Activated naive CD4-positive, alpha-beta T cell treated with anti-CD3 and anti-CD28 coated beads for 36 hours (primary cell): Measurements from ENCODE around the gene CMTM6. TPM values are rescaled to one million over a fixed set of nuclear protein-coding genes. Genes with fewer than 3 reads are reported as not detected.

Experiments used
- CTCF ChIA-PET: fragments of 350-600 bp; sonication (Branson Sonifier 250); formaldehyde crosslinking; loops from one replicate; lab custom pipeline; 2021; ENCODE audit warnings: antibody characterized with exemption; lab: Charles Lee
- DNase-seq: peaks from one replicate; pipeline ENCODE4 v3.0.0-alpha.2; 2020
- H3K27ac Mint-ChIP-seq: one replicate; pipeline ENCODE4 v1.8.0; 2021; ENCODE audit warnings: mild to moderate bottlenecking, mixed read lengths
- H3K27me3 Mint-ChIP-seq: one replicate; pipeline ENCODE4 v1.8.0; 2021; ENCODE audit warnings: low read depth, mixed read lengths
- H3K36me3 Mint-ChIP-seq: one replicate; pipeline ENCODE4 v1.8.0; 2021; ENCODE audit warnings: low read depth, mixed read lengths
- H3K4me1 Mint-ChIP-seq: one replicate; pipeline ENCODE4 v1.8.0; 2021; ENCODE audit warnings: low read depth, mixed read lengths
- H3K4me3 Mint-ChIP-seq: one replicate; pipeline ENCODE4 v1.8.0; 2021; ENCODE audit warnings: mild to moderate bottlenecking, moderate library complexity, mixed read lengths
- H3K9me3 Mint-ChIP-seq: one replicate; pipeline ENCODE4 v1.8.0; 2021; ENCODE audit warnings: mixed read lengths
- intact Hi-C: fragments of 100-400 bp; cut with micrococcal nuclease; formaldehyde crosslinking; loops from one replicate; pipeline ENCODE4 v1.15.1; 2023
- total RNA-seq, 2 experiments: library from RNA; stranded (reverse); gene quantifications; one replicate each; pipeline ENCODE4 v1.2.3, GENCODE V29; 2021

Gene CMTM6
- total RNA-seq, 2 experiments from 2014 or later, result 43.7 to 44.3 TPM

- Mint-ChIP-seq H3K9me3 (no peaks in the 10 kb centered on the region), H3K27ac (no peak overlapping the region), H3K4me3 (no peak overlapping the region), H3K36me3 (peaks cover 9% of the 10 kb centered on the region), H3K27me3 (no peaks in the 10 kb centered on the region), H3K4me1 (peaks cover 38% of the 10 kb centered on the region)
- no peak for DNase-seq
- CTCF ChIA-PET, result interaction anchor here (1.0 to 1.6 kb wide), 3 partner anchors 8 to 203 kb away, joined by 3 to 7 read pairs (median 4); no protein-coding TSS in a partner anchor
- intact Hi-C loops, result no loop called here
These were observed 3.7 kb downstream of the CMTM6 start for GRCh38 chr3:32498992-32499391.

DNA sequence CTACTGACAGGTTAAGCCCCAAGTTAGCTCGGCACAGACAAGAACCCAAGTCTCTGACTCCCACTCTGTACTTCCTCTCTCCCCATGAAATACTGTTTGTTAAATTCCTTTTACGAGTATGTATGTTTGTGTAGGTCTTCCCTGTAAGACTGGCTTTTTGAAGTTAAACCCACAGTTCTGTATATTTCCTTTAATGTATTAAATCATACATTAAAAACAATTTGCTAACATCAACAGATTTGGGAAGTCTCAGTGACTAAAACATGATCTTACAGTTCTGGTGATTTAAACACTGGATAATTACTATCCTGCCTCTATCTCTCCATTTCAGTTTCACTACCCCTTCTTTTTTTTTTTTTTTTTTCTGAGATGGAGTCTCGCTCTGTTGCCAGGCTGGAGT lies 4.4 kb downstream of the CMTM6 start:
- CTCF ChIA-PET, result interaction anchor here (1.0 to 1.6 kb wide), 4 partner anchors 11 to 773 kb away, joined by 3 to 4 read pairs (median 3); no protein-coding TSS in a partner anchor
- Mint-ChIP-seq H3K36me3 (peaks cover 9% of the 10 kb centered on the region), H3K4me1 (peaks cover 38% of the 10 kb centered on the region), H3K27me3 (no peaks in the 10 kb centered on the region), H3K4me3 (no peak overlapping the region), H3K27ac (no peak overlapping the region), H3K9me3 (no peaks in the 10 kb centered on the region)
- DNase-seq, result no peak
- intact Hi-C loops, result no loop called here

DNA sequence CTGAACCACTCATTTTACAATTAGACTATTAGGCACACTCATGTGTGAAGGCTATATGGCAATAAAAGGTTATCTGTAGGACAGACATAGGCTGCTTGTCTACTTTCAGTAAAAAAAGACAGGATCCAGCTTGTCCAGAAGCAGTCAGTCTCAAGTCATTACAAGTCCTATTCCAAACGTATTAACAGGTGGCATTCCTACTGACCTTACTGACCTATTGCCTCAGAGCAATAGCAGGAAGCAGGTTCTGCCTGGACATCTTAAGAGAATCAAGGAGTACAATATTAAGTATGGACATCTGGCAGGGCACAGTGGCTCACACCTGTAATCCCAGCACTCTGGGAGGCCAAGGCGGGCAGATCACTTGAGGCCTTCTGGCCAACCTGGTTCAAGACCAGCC lies 7.0 kb downstream of the CMTM6 start:
- Mint-ChIP-seq H3K4me1 (peaks cover 26% of the 10 kb centered on the region), H3K27me3 (no peaks in the 10 kb centered on the region), H3K27ac (no peak overlapping the region), H3K9me3 (no peaks in the 10 kb centered on the region), H3K4me3 (no peak overlapping the region), H3K36me3 (peaks cover 11% of the 10 kb centered on the region)
- DNase-seq, result no peak
- intact Hi-C loops, result loop anchor here (2.0 kb wide), 1 partner anchor 13 kb away; no protein-coding TSS in a partner anchor
- CTCF ChIA-PET, result interaction anchor here (0.7 to 1.4 kb wide), 4 partner anchors 28 to 197 kb away, joined by 3 to 5 read pairs (median 4); no protein-coding TSS in a partner anchor

GRCh38 chr3:32495085-32495484 lies 7.6 kb downstream of the CMTM6 start:
- Mint-ChIP-seq H3K9me3 (no peaks in the 10 kb centered on the region), H3K27ac (no peak overlapping the region), H3K4me3 (no peak overlapping the region), H3K27me3 (no peaks in the 10 kb centered on the region), H3K36me3 (peaks cover 11% of the 10 kb centered on the region), H3K4me1 (peaks cover 21% of the 10 kb centered on the region)
- no peak for DNase-seq
- intact Hi-C loops, result no loop called here
- CTCF ChIA-PET, result interaction anchor here (0.7 kb wide), 1 partner anchor 73 kb away, joined by 5 read pairs; no protein-coding TSS in a partner anchor

DNA sequence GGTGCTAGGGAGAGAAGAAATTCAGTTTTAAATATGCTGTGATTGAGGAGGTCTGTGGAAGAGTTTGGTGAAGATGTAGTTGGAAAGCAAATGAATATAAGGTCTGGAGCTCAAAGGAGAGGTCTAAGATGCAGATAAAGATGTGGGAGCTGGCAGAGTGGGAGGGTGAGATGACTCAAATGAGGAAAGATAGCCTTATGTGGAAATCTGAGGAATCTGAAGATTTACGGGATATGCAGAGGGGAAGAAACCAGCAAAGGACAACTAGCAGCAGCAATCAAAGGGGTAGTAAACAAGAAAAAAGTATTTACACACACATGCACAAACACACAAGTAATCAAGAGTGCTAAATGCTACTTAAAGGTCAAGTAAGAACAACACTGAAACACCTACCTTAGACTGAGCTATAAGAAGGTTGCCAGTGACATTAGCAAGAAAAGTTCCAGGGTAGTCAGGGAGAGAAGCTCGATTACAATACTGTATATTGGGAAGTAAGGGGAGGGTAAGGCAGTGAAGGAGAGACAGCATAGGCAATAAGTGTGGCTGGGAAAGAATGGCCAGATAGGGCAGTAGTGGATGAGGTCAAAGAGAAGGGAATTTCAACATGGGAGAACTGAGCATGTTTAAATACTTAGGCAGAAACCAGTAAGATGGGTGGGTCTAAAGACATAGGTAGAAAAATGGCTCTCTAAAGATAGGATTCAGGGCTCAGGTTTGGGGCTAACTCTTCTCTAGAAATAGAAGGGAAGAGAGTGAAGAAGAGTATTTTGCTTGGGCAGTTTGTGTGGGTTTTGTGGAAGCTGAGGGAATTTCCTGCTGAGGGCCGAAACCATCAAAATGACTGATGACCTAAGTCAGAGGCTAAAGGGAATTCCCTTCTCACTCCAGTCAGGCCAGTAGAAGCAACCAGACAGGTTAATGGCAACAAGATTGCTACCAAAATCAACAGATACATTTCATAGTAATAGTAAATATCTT lies 8.9 kb downstream of the CMTM6 start:
- intact Hi-C loops, result no loop called here
- Mint-ChIP-seq H3K9me3 (no peaks in the 10 kb centered on the region), H3K4me3 (no peak overlapping the region), H3K4me1 (peaks cover 15% of the 10 kb centered on the region), H3K27ac (no peak overlapping the region), H3K27me3 (no peaks in the 10 kb centered on the region), H3K36me3 (peaks cover 10% of the 10 kb centered on the region)
- CTCF ChIA-PET, result interaction anchor here (0.6 to 1.3 kb wide), 2 partner anchors 23 to 26 kb away, joined by 3 to 6 read pairs; no protein-coding TSS in a partner anchor
- DNase-seq, result no peak

DNA sequence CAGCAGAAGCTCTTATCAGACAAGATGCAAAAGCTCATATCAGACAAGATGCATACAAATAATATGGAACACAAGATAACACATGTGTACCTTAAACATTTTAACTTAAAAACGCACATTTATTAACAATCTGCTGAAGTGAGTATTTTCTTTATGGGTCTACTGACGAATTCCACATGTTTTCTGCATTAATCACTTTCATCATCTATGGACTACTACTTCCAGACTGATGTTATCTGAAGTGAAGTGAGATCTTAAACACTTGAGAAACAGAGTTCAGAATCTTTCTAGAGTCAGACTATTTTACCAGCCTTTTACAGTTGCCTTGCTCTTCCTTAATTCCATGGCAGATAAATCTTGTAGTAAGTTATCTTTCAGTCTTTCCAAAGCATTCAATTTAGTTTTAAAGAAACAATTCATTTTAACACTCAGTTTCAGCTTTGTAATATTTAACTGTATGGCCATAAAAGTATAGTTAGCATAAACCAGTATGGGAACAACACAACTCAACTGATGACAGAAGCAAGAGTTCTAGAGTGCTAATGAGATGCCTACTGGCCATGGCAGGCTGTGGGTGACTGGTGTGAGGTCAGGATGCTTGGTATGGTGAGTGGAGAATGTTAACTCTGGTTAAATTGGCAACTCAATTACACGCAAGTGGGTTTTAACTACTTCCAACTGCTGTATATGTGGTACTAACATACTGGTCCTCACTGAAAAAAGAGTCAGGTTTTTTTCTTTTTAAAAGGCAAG lies 9.8 kb downstream of the CMTM6 start:
- CTCF ChIA-PET, result interaction anchor here (0.6 to 1.3 kb wide), 4 partner anchors 8 to 117 kb away, joined by 3 to 6 read pairs (median 5); no protein-coding TSS in a partner anchor
- Mint-ChIP-seq H3K9me3 (no peaks in the 10 kb centered on the region), H3K4me3 (no peak overlapping the region), H3K4me1 (peaks cover 13% of the 10 kb centered on the region), H3K36me3 (peaks cover 12% of the 10 kb centered on the region), H3K27me3 (no peaks in the 10 kb centered on the region), H3K27ac (no peak overlapping the region)
- no peak for DNase-seq
- intact Hi-C loops, result no loop called here

GRCh38 chr3:32488474-32489008 lies 14.1 kb downstream of the CMTM6 start:
- Mint-ChIP-seq H3K4me1 (peaks cover 13% of the 10 kb centered on the region), H3K27me3 (no peaks in the 10 kb centered on the region), H3K27ac (no peak overlapping the region), H3K36me3 (peaks cover 24% of the 10 kb centered on the region), H3K4me3 (no peak overlapping the region), H3K9me3 (no peaks in the 10 kb centered on the region)
- intact Hi-C loops, result no loop called here
- no peak for DNase-seq
- CTCF ChIA-PET, result interaction anchor here (0.6 to 1.8 kb wide), 3 partner anchors 21 to 115 kb away, joined by 3 to 5 read pairs (median 3); no protein-coding TSS in a partner anchor

DNA sequence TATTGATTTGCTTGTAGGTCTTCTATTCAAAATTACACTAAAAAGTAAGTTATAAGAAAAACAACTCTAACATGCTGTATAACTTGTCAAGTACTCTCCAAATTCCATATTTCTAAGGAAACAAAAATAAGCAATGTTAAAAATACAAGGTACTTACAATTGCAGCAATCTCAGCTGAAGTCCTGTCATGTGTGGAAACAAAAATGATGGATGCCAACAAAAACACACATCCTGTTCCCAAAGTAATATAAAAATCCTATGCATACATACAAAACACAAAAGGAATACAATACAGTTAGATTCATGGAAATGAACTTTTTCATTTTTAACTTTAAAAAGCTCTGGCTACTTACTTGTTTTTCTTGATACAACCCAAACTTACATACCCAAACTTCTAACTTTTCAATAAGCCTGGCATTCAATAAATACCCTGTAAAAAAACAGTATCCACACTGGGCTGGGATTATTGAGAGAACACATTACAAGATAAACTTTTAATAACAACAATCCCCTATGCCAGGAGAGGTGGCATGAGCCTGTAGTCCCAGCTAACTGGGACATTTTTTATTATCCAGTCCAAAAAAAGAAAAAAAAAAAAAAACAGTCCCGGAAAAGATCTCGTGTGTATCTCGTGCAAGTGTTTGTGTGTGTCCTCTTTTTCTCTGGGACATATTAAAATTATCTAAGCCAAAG lies 14.7 kb downstream of the CMTM6 start:
- H3K27me3 Mint-ChIP-seq, result no peaks in the 10 kb centered on the region
- intact Hi-C loops, result no loop called here
- H3K9me3 Mint-ChIP-seq, result no peaks in the 10 kb centered on the region
- CTCF ChIA-PET, result interaction anchor here (0.7 to 1.8 kb wide), 3 partner anchors 10 to 114 kb away, joined by 3 to 5 read pairs (median 3); no protein-coding TSS in a partner anchor
- peaks cover 24% of the 10 kb centered on the region for H3K36me3 Mint-ChIP-seq
- H3K4me1 Mint-ChIP-seq, result peaks cover 13% of the 10 kb centered on the region
- H3K4me3 Mint-ChIP-seq, result no peak overlapping the region
- no peak for DNase-seq
- no peak overlapping the region for H3K27ac Mint-ChIP-seq

GRCh38 chr3:32484436-32484835 lies 18.2 kb downstream of the CMTM6 start:
- H3K4me3 Mint-ChIP-seq, result no peak overlapping the region
- peaks cover 17% of the 10 kb centered on the region for H3K4me1 Mint-ChIP-seq
- H3K27me3 Mint-ChIP-seq, result no peaks in the 10 kb centered on the region
- intact Hi-C loops, result no loop called here
- DNase-seq, result no peak
- peaks cover 31% of the 10 kb centered on the region for H3K36me3 Mint-ChIP-seq
- CTCF ChIA-PET, result interaction anchor here (2.7 kb wide), 1 partner anchor 16 kb away, joined by 8 read pairs; no protein-coding TSS in a partner anchor
- H3K27ac Mint-ChIP-seq, result no peak overlapping the region
- no peaks in the 10 kb centered on the region for H3K9me3 Mint-ChIP-seq

- H3K4me3 Mint-ChIP-seq, result no peak overlapping the region
- no peak overlapping the region for H3K27ac Mint-ChIP-seq
- H3K36me3 Mint-ChIP-seq, result peaks cover 32% of the 10 kb centered on the region
- H3K4me1 Mint-ChIP-seq, result peaks cover 17% of the 10 kb centered on the region
- intact Hi-C loops, result loop anchor here (2.0 kb wide), 1 partner anchor 13 kb away; no protein-coding TSS in a partner anchor
- no peaks in the 10 kb centered on the region for H3K9me3 Mint-ChIP-seq
- H3K27me3 Mint-ChIP-seq, result no peaks in the 10 kb centered on the region
- no peak for DNase-seq
- CTCF ChIA-PET, result interaction anchor here (1.1 to 2.7 kb wide), 2 partner anchors 16 to 107 kb away, joined by 3 to 8 read pairs; no protein-coding TSS in a partner anchor
These were observed 18.9 kb downstream of the CMTM6 start for GRCh38 chr3:32483772-32484171.

DNA sequence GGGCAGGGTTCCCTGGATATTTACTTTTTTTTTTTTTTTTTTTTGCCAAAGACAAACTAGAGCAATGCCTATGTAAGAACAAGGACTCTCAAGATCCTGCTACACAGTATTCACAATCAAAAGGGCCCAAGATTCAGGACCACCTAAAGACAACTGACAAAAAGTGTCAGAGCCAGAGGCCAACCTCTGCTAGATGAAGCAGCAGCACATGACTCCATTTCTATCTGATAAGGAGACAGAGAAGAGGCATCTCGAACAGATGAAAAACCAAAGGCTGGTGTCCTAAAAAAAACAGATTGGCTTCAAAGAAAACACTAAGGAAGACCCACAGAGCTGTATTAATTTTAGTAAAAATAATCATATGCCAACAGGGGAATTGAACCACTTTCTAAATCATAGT lies 20.0 kb downstream of the CMTM6 start:
- Mint-ChIP-seq H3K9me3 (no peaks in the 10 kb centered on the region), H3K4me3 (no peak overlapping the region), H3K27me3 (no peaks in the 10 kb centered on the region), H3K27ac (no peak overlapping the region), H3K36me3 (peaks cover 34% of the 10 kb centered on the region), H3K4me1 (peaks cover 20% of the 10 kb centered on the region)
- intact Hi-C loops, result loop anchor here (2.0 kb wide), 1 partner anchor 14 kb away; no protein-coding TSS in a partner anchor
- no peak for DNase-seq
- CTCF ChIA-PET, result interaction anchor here (0.6 to 1.1 kb wide), 4 partner anchors 25 to 169 kb away, joined by 3 to 8 read pairs (median 4); no protein-coding TSS in a partner anchor
